ENCODE results near the gene CDKAL1. TPM values are rescaled to one million over a fixed set of nuclear protein-coding genes. Genes with fewer than 3 reads are reported as not detected.

CDKAL1 gene
- total and polyA plus RNA-seq, 10 of the 15 experiments (the other 5 are each of a cell fraction or from before 2014, with no cell fraction given), result 10.7 to 26.9 (median 17.3) TPM

- TF ChIP-seq ASH2L (IDR thresholded peaks at IDR 0.05; ENCODE audit: borderline replicate concordance, low read depth), result no peak
- TF ChIP-seq SMARCA5 (IDR thresholded peaks at IDR 0.05), result no peak
- 0 out of 2 replicates have a peak, but pooled peaks have one; percentile 18 for TF ChIP-seq DPF2 (IDR thresholded peaks at IDR 0.05)
- TF ChIP-seq RUNX3 (IDR thresholded peaks at IDR 0.05; ENCODE audit: low read length), result peak; percentile 30; the same call in 1 of the 2 replicates
- no peak for TF ChIP-seq BMI1 (IDR thresholded peaks at IDR 0.05; ENCODE audit: borderline replicate concordance)
- peak; percentile 67; the same call in 1 of the 2 replicates for TF ChIP-seq CREB1 (IDR thresholded peaks at IDR 0.05; ENCODE audit: low read depth)
- no peak for TF ChIP-seq BACH1 (IDR thresholded peaks at IDR 0.05; ENCODE audit: borderline replicate concordance)
- peak; percentile 54; the same call in 1 of the 2 replicates for TF ChIP-seq CREM (IDR thresholded peaks at IDR 0.05; ENCODE audit: low read depth)
These were observed 96.6 kb downstream of the CDKAL1 start (continued) for GRCh38 chr6:20630617-20631548.

DNA sequence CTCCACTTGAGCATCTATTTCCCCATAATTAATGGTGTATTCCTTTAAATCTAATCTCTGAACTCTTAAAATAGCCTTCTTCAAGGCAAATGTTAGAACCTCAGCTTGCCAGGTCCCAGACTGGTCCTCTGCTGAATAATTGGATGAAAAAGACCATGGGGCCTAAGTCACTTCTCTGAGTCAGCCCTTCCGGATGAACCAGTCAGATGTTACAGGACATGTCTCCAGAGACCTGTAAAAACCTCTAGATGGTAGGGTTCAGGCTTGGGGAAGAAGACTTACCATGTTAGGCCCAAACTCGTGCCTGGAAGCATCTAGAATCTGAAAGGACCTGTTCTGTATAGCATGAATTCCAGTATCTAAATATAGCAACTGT is 97.3 kb downstream of the CDKAL1 start:
- POLR2A ChIA-PET, result no interaction called here
- DNase-seq (ENCODE audit: low read depth, low spot score) (no peak), FAIRE-seq (no peak), ATAC-seq (peak; percentile 51)
- CTCF ChIA-PET, result interaction anchor here (1.1 to 1.2 kb wide), 2 partner anchors 9 to 12 kb away, joined by 3 read pairs; no protein-coding TSS in a partner anchor
- intact Hi-C loops (cut with micrococcal nuclease; ENCODE audit: unreplicated experiment) (no loop called here), in situ Hi-C loops (cut with MboI) (no loop called here)
- H3K4me2 ChIP-seq (ENCODE audit: control insufficient read depth, insufficient read depth), result no peak overlapping the region
- SMC1A ChIA-PET (ENCODE audit: uncharacterized antibody, unreplicated experiment), result interaction anchor here (0.6 to 1.4 kb wide), 4 partner anchors 17 to 1001 kb away, joined by 3 to 4 read pairs (median 3); no protein-coding TSS in a partner anchor
- H3K9me3 ChIP-seq (replicated peaks; ENCODE audit: control insufficient read depth, insufficient read depth, low read length), result no peaks in the 10 kb centered on the region; the same call in 2 of the 3 replicates
- H3K4me3 ChIP-seq, result no peak overlapping the region
- no peaks in the 10 kb centered on the region for H4K20me1 ChIP-seq (ENCODE audit: control insufficient read depth, insufficient read depth)
- H3K27me3 ChIP-seq (replicated peaks in 1 of 2; ENCODE audit: control insufficient read depth in 2 of 2, insufficient read depth in 2 of 2, low read length in 1 of 2), result no peaks in the 10 kb centered on the region
- BruUV-seq (replicated peaks), result no TSS peak
- H3K27ac ChIP-seq (ENCODE audit: control insufficient read depth, insufficient read depth), result no peak overlapping the region
- H3K9ac ChIP-seq (ENCODE audit: control insufficient read depth, insufficient read depth, low read length), result no peak overlapping the region
- RAD21 ChIA-PET (ENCODE audit: unreplicated experiment), result interaction anchor here (1.2 kb wide), 1 partner anchor 21 kb away, joined by 3 read pairs; no protein-coding TSS in a partner anchor
- no peak overlapping the region for H2AFZ ChIP-seq (ENCODE audit: control insufficient read depth, low read depth, low read length)
- TF ChIP-seq NFYB (IDR thresholded peaks at IDR 0.05; ENCODE audit: insufficient read depth, low read depth, low read length), result peak; percentile 60; the same call in 1 of the 2 replicates
- no peak for TF ChIP-seq RAD21 (IDR thresholded peaks at IDR 0.05; ENCODE audit: insufficient read depth, low read depth, low read length)
- H3K4me1 ChIP-seq (ENCODE audit: control insufficient read depth, insufficient read depth, low read length), result 0 out of 2 replicates have a peak, but pooled peaks cover 7% of the 10 kb centered on the region
- H3K36me3 ChIP-seq (ENCODE audit: control insufficient read depth in 2 of 2, insufficient read depth in 2 of 2, low read length in 1 of 2), result no peaks in the 10 kb centered on the region
- WGBS (ENCODE audit: insufficient coverage, insufficient replicate concordance, low lambda C conversion rate, missing lambda C conversion rate), result 13% methylated on average over 2 of the region's 2 CpGs
- H3K79me2 ChIP-seq (ENCODE audit: control insufficient read depth, insufficient read depth, low read length), result no peaks in the 10 kb centered on the region
